COR-L47 (cell line): Measurements from ENCODE around the gene MORN2.

Source experiments
- DNase-seq: peaks from one replicate; lab custom pipeline; 2025; lab: John Stamatoyannopoulos, UW

The MORN2 gene

GRCh38 chr2:38889575-38889974 is 13.8 kb downstream of the MORN2 start, which contains the start of gene ARHGEF33:
ARHGEF33 (plus strand) TSS chr2:38889875; CDS start chr2:38919448, 29,573 bp downstream.
- no peak for DNase-seq

DNA sequence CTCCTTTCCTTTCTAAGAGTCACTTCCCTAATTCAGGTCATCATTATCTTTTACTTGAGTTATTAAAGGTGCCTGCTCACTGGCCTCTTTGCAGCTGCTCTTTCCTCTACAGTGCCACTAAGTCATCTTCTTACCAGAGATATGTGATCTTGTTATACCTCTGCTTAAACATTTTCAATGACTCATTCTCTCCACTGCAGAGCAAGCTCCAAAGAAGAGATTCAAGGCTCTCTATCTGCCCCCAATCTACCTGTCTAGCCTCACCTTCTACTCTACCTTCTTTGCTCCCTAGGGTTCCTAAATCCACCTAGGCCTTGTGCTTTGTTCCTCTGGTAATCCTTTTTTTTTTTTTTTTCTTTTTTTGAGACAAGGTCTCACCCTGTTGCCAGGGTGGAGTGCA is 17.0 kb downstream of the MORN2 start:
- no peak for DNase-seq

DNA sequence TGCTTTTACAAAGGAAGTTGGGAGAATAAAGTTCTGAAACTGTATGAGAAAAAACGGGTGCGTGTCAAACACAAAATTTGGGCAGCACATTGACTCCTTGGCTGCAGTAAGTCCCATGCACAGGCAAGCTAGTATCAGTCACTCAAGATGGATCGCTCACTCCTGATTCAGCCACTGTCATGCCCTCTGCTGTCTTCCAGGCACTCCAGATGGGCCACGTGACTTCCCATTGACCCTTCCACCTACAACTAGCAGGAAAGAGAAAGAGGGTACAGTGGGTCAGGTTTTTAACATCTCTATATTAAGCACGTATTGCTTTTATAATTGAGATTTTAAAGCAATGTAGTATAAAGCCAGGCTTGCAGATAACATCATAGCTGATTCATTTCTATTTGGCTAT is 22.5 kb downstream of the MORN2 start:
- no peak for DNase-seq

- no peak for DNase-seq
These were observed 24.9 kb downstream of the MORN2 start for GRCh38 chr2:38900726-38901125.

DNA sequence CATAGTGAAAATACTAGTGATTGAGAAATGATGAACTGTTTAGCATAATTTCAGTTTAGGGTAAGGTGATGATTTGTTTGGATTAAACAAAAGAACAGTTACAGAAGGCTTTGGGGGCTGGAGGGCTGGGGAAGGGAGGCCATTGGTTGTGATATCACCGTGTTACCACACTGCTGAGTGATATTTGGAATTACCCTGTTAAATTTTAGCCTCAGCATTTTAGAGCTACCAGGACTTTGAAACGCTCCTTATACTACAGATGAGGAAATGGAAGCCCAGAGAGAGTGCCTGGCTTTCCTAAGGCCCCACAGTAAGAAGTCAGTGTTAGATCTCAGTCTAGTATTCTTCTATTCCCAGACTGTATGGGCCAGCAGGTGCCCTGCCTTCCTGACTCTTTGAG is 29.5 kb downstream of the MORN2 start:
- DNase-seq = no peak

DNA sequence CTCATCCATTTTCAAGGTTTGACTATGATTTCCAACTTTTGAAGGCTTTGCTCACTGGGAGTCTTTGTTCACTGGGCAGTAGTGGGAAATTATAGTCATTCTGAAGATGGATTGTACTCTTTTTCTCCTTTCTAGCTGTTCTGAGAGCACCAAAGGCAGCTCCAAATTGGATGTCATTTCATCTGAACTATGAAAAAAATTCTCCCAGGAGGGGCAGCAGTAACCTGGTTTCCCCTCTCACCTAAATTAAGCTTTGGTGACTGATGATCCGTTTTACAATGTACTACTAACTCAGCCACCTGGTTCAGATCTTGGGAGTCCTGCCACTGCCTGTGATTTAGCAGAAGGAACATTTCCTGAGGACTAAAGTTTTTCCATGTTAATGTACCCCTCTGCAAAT is 31.5 kb downstream of the MORN2 start:
- no peak for DNase-seq

DNA sequence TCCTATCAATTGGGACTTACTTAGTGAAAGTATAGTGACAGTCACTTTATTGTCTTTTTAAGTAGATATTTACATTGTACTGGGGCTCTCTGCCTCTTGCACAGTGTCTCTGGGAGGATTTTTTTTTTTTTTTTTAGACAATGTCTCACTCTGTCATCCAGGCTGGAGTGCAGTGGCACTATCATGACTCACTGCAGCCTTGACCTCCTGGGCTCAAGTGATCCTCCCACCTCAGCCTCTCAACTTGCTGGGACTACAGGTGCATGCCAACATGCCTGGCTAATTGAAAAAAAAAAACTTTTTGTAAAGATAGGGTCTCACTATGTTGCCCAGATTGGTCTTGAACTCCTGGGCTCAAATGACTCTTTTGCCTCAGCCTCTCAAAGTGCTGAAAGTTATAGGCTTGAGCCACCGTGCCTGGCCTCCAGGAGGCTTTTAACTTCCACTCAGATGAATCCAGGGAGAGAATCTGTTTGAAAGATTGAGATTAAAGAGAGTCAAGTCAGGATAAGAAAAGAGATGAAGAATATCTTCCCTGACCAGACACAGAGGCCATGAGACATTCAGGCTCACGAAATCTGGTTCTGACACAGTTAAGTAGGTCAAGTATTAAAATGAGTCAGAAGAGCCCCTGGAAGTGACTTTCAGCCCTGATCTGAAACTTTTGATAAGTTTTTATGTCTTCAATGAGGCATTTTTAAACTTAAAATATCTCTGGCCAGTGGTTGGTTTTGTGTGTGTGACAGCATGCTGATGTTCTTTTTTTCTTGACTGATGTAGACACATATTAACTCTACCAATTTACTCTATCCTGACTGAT is 32.2 kb downstream of the MORN2 start:
- no peak for DNase-seq

DNA sequence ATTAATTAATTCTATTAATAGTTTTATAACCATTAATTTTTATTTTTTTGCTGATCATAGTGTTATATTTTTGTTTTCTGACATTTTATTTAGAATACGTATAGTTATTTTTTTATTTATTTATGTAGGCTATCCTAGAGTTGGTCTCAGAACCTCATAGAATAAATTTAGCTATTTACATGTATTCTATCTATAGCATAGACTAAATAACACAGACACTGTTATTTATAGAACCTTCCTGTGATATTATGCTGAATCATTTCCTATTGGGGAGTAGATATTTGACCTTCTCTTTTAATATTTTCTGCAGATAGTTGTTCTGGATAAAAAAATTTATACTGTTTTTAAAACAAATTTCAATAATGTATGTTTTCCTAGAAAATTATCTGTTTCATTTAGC is 34.1 kb downstream of the MORN2 start:
- no peak for DNase-seq

DNA sequence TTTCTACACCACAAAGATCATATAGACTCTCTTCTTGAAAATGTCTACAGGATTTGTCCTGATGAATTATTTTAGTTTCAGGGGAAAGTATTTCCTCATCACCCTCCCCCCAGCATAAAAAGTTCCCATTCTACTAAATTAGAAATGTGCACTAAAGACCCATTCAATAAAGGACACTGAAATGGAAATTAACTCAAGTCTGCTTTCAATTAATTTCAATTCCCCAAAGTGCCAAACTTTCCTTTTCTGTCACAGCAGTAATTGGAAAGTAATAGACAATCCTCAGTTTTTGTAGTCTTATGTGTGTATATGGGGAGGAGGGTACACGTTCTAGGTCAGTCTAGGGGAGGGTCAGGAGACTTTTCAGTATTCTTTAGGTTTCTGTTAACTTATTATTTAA is 35.4 kb downstream of the MORN2 start:
- no peak for DNase-seq

DNA sequence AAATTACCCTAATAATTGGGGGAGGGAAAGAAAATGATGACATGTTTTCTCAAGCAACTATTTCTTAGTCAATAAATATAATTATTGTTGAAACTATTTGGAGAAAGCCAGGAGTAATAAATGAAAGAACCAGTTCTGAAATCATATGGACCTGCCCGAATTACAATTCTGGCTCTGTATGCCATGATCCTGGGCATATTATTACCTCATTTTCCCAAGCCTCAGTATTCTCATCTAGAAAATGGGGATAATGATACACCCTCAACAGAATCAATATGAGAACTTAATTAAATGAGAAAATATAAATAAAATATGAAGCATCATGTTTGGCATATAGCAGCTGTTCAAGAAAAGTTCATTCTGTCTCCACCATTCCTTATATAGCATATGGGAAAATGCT is 36.8 kb downstream of the MORN2 start:
- DNase-seq = no peak

DNA sequence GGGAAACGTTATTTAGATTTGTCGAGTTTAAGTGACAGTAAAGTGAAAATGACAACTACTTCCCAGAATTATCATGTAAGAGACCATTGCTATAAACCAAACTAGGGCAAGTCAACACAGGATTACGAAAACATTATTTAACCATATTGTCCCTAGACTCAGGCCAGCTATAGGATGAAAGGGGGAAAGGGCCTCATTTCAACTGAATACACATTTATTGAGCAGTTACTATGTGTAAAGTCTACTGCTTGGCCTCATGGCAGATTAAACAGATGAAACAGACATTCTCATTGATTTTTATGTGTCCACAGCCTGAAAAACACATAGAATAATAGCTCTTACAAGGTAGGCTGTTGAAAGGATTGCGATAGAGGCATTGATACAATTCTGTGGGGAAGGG is 46.6 kb downstream of the MORN2 start:
- DNase-seq = no peak

GRCh38 chr2:38922902-38923301 is 47.1 kb downstream of the MORN2 start:
- DNase-seq = no peak

- DNase-seq = no peak
These were observed 50.2 kb downstream of the MORN2 start for GRCh38 chr2:38925982-38926381.

- no peak for DNase-seq
These were observed 54.8 kb downstream of the MORN2 start for GRCh38 chr2:38930600-38930999.
